H9 (cell line): ENCODE data around the gene TMEM151B. TPM values are rescaled to one million over a fixed set of nuclear protein-coding genes. Genes with fewer than 3 reads are reported as not detected.

Source experiments
- DNase-seq: peaks from one replicate; pipeline ENCODE4 v3.0.0-alpha.2; 2017
- H2AFZ ChIP-seq: one replicate; pipeline ENCODE4 v1.6.1; 2013; ENCODE audit warnings: mild to moderate bottlenecking, low read length, control low read depth, moderate library complexity
- H2AK5ac ChIP-seq: 2 replicates; pipeline ENCODE4 v1.6.1; 2013; ENCODE audit warnings: low read length, control low read depth, mixed read lengths; ENCODE audit not compliant: insufficient read length
- H2BK120ac ChIP-seq: one replicate; pipeline ENCODE4 v1.6.1; 2013; ENCODE audit warnings: low read depth, mild to moderate bottlenecking, low read length, control low read depth, inconsistent platforms; ENCODE audit not compliant: poor library complexity, severe bottlenecking
- H2BK12ac ChIP-seq: 2 replicates; pipeline ENCODE4 v1.6.1; 2013; ENCODE audit warnings: low read length, control low read depth, mixed read lengths, low read depth; ENCODE audit not compliant: insufficient read length
- H2BK15ac ChIP-seq: 2 replicates; pipeline ENCODE4 v1.6.1; 2013; ENCODE audit warnings: low read depth, low read length, control low read depth
- H2BK20ac ChIP-seq: one replicate; pipeline ENCODE4 v1.6.1; 2013; ENCODE audit warnings: low read depth, mild to moderate bottlenecking, low read length, control low read depth, inconsistent platforms; ENCODE audit not compliant: poor library complexity, severe bottlenecking
- H2BK5ac ChIP-seq: 2 replicates; pipeline ENCODE4 v1.6.1; 2013; ENCODE audit warnings: low read length, control low read depth, mixed read lengths; ENCODE audit not compliant: insufficient read length
- H3K14ac ChIP-seq: 2 replicates; pipeline ENCODE4 v1.6.1; 2013; ENCODE audit warnings: low read length, control low read depth; ENCODE audit not compliant: insufficient read depth
- H3K18ac ChIP-seq: 2 replicates; pipeline ENCODE4 v1.6.1; 2013; ENCODE audit warnings: low read depth, mild to moderate bottlenecking, mixed read lengths, low read length, control low read depth; ENCODE audit not compliant: insufficient read length
- H3K23ac ChIP-seq: 2 replicates; pipeline ENCODE4 v1.6.1; 2013; ENCODE audit warnings: low read length, control low read depth, mixed read lengths, low read depth; ENCODE audit not compliant: insufficient read length
- H3K23me2 ChIP-seq: 2 replicates; pipeline ENCODE4 v1.6.1; 2013; ENCODE audit warnings: low read depth, mild to moderate bottlenecking, mixed read lengths, low read length, control low read depth; ENCODE audit not compliant: insufficient read length, poor library complexity, severe bottlenecking
- H3K27ac ChIP-seq: 2 replicates; pipeline ENCODE4 v1.5.1; 2013; ENCODE audit warnings: low read length, control low read depth, mixed read lengths, low read depth; ENCODE audit not compliant: insufficient read length
- H3K27me3 ChIP-seq: 2 replicates; pipeline ENCODE4 v1.6.1; 2013; ENCODE audit warnings: low read length, control low read depth, inconsistent platforms; ENCODE audit not compliant: insufficient read depth
- H3K4ac ChIP-seq: 2 replicates; pipeline ENCODE4 v1.6.1; 2013; ENCODE audit warnings: low read depth, mild to moderate bottlenecking, control low read depth, inconsistent platforms, low read length, moderate library complexity
- H3K4me1 ChIP-seq: 2 replicates; pipeline ENCODE4 v1.6.1; 2013; ENCODE audit warnings: low read length, control low read depth, inconsistent platforms; ENCODE audit not compliant: insufficient read depth
- H3K4me2 ChIP-seq: 2 replicates; pipeline ENCODE4 v1.6.1; 2013; ENCODE audit warnings: low read length, control low read depth, mixed read lengths; ENCODE audit not compliant: insufficient read length, insufficient read depth
- H3K56ac ChIP-seq: 2 replicates; pipeline ENCODE4 v1.6.1; 2013; ENCODE audit warnings: low read depth, mild to moderate bottlenecking, mixed read lengths, low read length, control low read depth; ENCODE audit not compliant: insufficient read length
- H3K79me1 ChIP-seq: 2 replicates; pipeline ENCODE4 v1.6.1; 2013; ENCODE audit warnings: low read depth, mild to moderate bottlenecking, moderate library complexity, low read length, control low read depth, inconsistent platforms; ENCODE audit not compliant: insufficient read depth, poor library complexity, severe bottlenecking
- H3K79me2 ChIP-seq: 2 replicates; pipeline ENCODE4 v1.6.1; 2013; ENCODE audit warnings: low read length, control low read depth, inconsistent platforms; ENCODE audit not compliant: insufficient read depth
- H3K9ac ChIP-seq: 2 replicates; pipeline ENCODE4 v1.6.1; 2013; ENCODE audit warnings: low read length, control low read depth, mixed read lengths; ENCODE audit not compliant: insufficient read length; ENCODE audit errors: extremely low read depth
- H3K9me3 ChIP-seq: one replicate; pipeline ENCODE4 v1.6.1; 2013; ENCODE audit warnings: low read depth, low read length, inconsistent platforms; ENCODE audit not compliant: control insufficient read depth
- H3T11ph ChIP-seq: one replicate; pipeline ENCODE4 v1.6.1; 2013; ENCODE audit warnings: mild to moderate bottlenecking, low read length, control low read depth, inconsistent platforms
- H4K20me1 ChIP-seq: one replicate; pipeline ENCODE4 v1.6.1; 2013; ENCODE audit not compliant: control insufficient read depth, insufficient read length, insufficient read depth
- H4K5ac ChIP-seq: 2 replicates; pipeline ENCODE4 v1.6.1; 2013; ENCODE audit warnings: low read depth, mild to moderate bottlenecking, mixed read lengths, low read length, control low read depth; ENCODE audit not compliant: insufficient read length
- H4K8ac ChIP-seq: replicated peaks from 2 replicates; pipeline ENCODE4 v1.6.1; 2013; ENCODE audit warnings: low read length, control low read depth, mixed read lengths, low read depth; ENCODE audit not compliant: insufficient read length
- H4K91ac ChIP-seq: 2 replicates; pipeline ENCODE4 v1.6.1; 2013; ENCODE audit warnings: low read depth, mild to moderate bottlenecking, moderate library complexity, mixed read lengths, low read length, control low read depth; ENCODE audit not compliant: insufficient read length
- H3K27ac Mint-ChIP-seq, 3 experiments: 2 replicates in 2 of 3; 3 replicates in 1 of 3; pipeline ENCODE4 v1.8.0; 2020 to 2021; ENCODE audit warnings: mixed read lengths in 3 of 3, mild to moderate bottlenecking in 1 of 3, moderate library complexity in 1 of 3
- H3K27me3 Mint-ChIP-seq: 2 replicates; pipeline ENCODE4 v1.8.0; 2021; ENCODE audit warnings: low read depth, mild to moderate bottlenecking, moderate library complexity, mixed read lengths
- H3K36me3 Mint-ChIP-seq, 3 experiments: 2 replicates in 2 of 3; 3 replicates in 1 of 3; pipeline ENCODE4 v1.8.0; 2020 to 2021; ENCODE audit warnings: low read depth in 3 of 3, mixed read lengths in 3 of 3; ENCODE audit not compliant: insufficient read depth in 1 of 3
- H3K4me1 Mint-ChIP-seq, 2 experiments: 2 replicates each; pipeline ENCODE4 v1.8.0; 2020; ENCODE audit warnings: mixed read lengths in 2 of 2
- H3K4me3 Mint-ChIP-seq, 2 experiments: 2 replicates in 1 of 2; 3 replicates in 1 of 2; pipeline ENCODE4 v1.8.0; 2020 to 2021; ENCODE audit warnings: mild to moderate bottlenecking in 2 of 2, mixed read lengths in 2 of 2, moderate library complexity in 1 of 2
- H3K9me3 Mint-ChIP-seq, 2 experiments: 2 replicates in 1 of 2; 3 replicates in 1 of 2; pipeline ENCODE4 v1.8.0; 2020; ENCODE audit warnings: mild to moderate bottlenecking in 2 of 2, mixed read lengths in 2 of 2, moderate library complexity in 1 of 2
- CTCF ChIP-seq: fragments of 200-600 bp; sonication (generic); conservative IDR thresholded peaks from 3 replicates; pipeline ENCODE4 v1.8.0; 2021; ENCODE audit warnings: antibody characterized with exemption, mild to moderate bottlenecking
- WGBS: extraction: QIAGEN DNeasy Blood & Tissue Kit; methylation state at CpG from one replicate; pipeline ENCODE4 v1.1.7; 2013; ENCODE audit warnings: missing lambda C conversion rate, low lambda C conversion rate, mixed read lengths; ENCODE audit not compliant: insufficient read length; ENCODE audit errors: extremely low coverage; 5-methylcytosine and 5-hydroxymethylcytosine counted together
- total RNA-seq: library from RNA; stranded (reverse); gene quantifications from 2 replicates; pipeline ENCODE4 v1.2.1, GENCODE V29; 2021

The TMEM151B gene
- total RNA-seq, 1 experiment from 2014 or later, result 2.4 TPM

- Histone ChIP-seq H3K23ac (no peak overlapping the region), H3K79me2 (no peaks in the 10 kb centered on the region), H4K8ac (no peak overlapping the region), H2AFZ (no peak overlapping the region), H2BK5ac (no peak overlapping the region), H3K18ac (no peak overlapping the region), H2BK12ac (no peak overlapping the region), H3K4me1 (0 out of 2 replicates have a peak, but pooled peaks cover 2% of the 10 kb centered on the region), H3K79me1 (no peaks in the 10 kb centered on the region), H3K27me3 (no peaks in the 10 kb centered on the region), H3K4ac (no peak overlapping the region), H4K5ac (no peak overlapping the region), H2BK120ac (no peak overlapping the region), H4K91ac (no peak overlapping the region), H2BK20ac (no peak overlapping the region), H3K23me2 (no peaks in the 10 kb centered on the region), H3K56ac (no peak overlapping the region), H3K9me3 (no peaks in the 10 kb centered on the region), H2AK5ac (no peak overlapping the region), H3K4me2 (no peak overlapping the region), H4K20me1 (no peaks in the 10 kb centered on the region), H3T11ph (no peak overlapping the region), H2BK15ac (no peak overlapping the region), H3K27ac (no peak overlapping the region), H3K14ac (no peak overlapping the region), H3K9ac (no peak overlapping the region)
- Mint-ChIP-seq H3K9me3 (no peaks in the 10 kb centered on the region), H3K4me3 (no peak overlapping the region), H3K36me3 (no peaks in the 10 kb centered on the region), H3K4me1 (peaks cover 24 to 25% of the 10 kb centered on the region in 2 experiments), H3K27me3 (peaks cover 5% of the 10 kb centered on the region), H3K27ac (no peak overlapping the region; a peak in 1 of 7 replicates)
- WGBS, result no CpG with 5 or more reads among the region's 8 CpGs
- no peak for TF ChIP-seq CTCF
- DNase-seq, result no peak
These were observed 71.0 kb downstream of the TMEM151B start for GRCh38 chr6:44341095-44341890.
